Transverse colon (tissue), 4 donors: ENCODE data around the gene SYT3. TPM values are rescaled to one million over a fixed set of nuclear protein-coding genes. Genes with fewer than 3 reads are reported as not detected.

ENCODE experiments used
- DNase-seq: peaks from one replicate; pipeline ENCODE4 v3.0.0-alpha.2; 2019
- H3K27ac ChIP-seq, 4 donors: fragments of 200-600 bp; sonication (generic); 2 replicates each; pipeline ENCODE4 v1.5.1; 2016 to 2018; ENCODE audit warnings: inconsistent platforms in 4 of 4
- H3K27me3 ChIP-seq: fragments of 200-600 bp; sonication (generic); 2 replicates; pipeline ENCODE4 v1.5.1; 2017; ENCODE audit warnings: inconsistent platforms
- H3K36me3 ChIP-seq, 4 donors: fragments of 200-600 bp; sonication (generic); 2 replicates each; pipeline ENCODE4 v1.5.1; 2017 to 2019; ENCODE audit warnings: inconsistent platforms in 4 of 4
- H3K4me1 ChIP-seq, 4 donors: fragments of 200-600 bp; sonication (generic); 2 replicates each; pipeline ENCODE4 v1.5.1; 2017 to 2020; ENCODE audit warnings: inconsistent platforms in 4 of 4
- H3K4me3 ChIP-seq, 4 donors: fragments of 200-600 bp; sonication (generic); 1 replicate in 1 of 4; 2 replicates in 3 of 4; pipeline versions ENCODE4 v1.5.1 to v1.6.1; 2017 to 2019; ENCODE audit warnings: inconsistent platforms in 4 of 4
- H3K9me3 ChIP-seq, 2 donors: fragments of 200-600 bp; sonication (generic); 2 replicates each; pipeline ENCODE4 v1.5.1; 2017 to 2019; ENCODE audit warnings: inconsistent platforms in 2 of 2
- CTCF ChIP-seq, 5 experiments: fragments of 200-600 bp in 3 of 5; fragments of 450-650 bp in 2 of 5; sonication (generic) in 3 of 5; IDR thresholded peaks; 1 replicate in 2 of 5; 2 replicates in 3 of 5; pipeline ENCODE4 v1.5.1; 2016 to 2017; ENCODE audit warnings: antibody characterized with exemption in 5 of 5, inconsistent platforms in 3 of 5, mild to moderate bottlenecking in 2 of 5, moderate library complexity in 1 of 5
- EP300 ChIP-seq: sonication (generic); formaldehyde crosslinking; IDR thresholded peaks from one replicate; pipeline ENCODE4 v1.6.1; 2017; ENCODE audit warnings: antibody characterized with exemption, low read depth
- POLR2A ChIP-seq: fragments of 450-650 bp; IDR thresholded peaks from one replicate; pipeline ENCODE4 v1.6.1; 2016; ENCODE audit warnings: antibody characterized with exemption, mild to moderate bottlenecking, moderate library complexity
- POLR2AphosphoS5 ChIP-seq, 3 donors: sonication (generic); formaldehyde crosslinking; IDR thresholded peaks; one replicate each; pipeline ENCODE4 v1.6.1; 2016; ENCODE audit warnings: antibody characterized with exemption in 3 of 3
- WGBS, 2 donors: methylation state at CpG; one replicate each; pipeline ENCODE4 v1.1.5; 2018; ENCODE audit warnings: low coverage in 1 of 2; 5-methylcytosine and 5-hydroxymethylcytosine counted together
- in situ Hi-C, 4 donors: fragments of 200-750 bp; cut with MboI; loops; one replicate each; pipeline versions ENCODE4 v1.15.0 to v1.15.1; 2017; ENCODE audit warnings: low sequenced_read_pairs in 3 of 4, low pct_ligation_motif_present in 1 of 4, low pct_unique_long_range_greater_than_20kb in 1 of 4
- intact Hi-C: fragments of 100-400 bp; cut with DNase I; formaldehyde crosslinking; loops from one replicate; pipeline ENCODE4 v1.15.1; 2023; ENCODE audit warnings: low total_unique reads
- total RNA-seq, 4 donors: library from RNA; depleted of rRNA; stranded (reverse); fragments of >200 nt; gene quantifications; one replicate each; pipeline ENCODE4 v1.1.0, GENCODE V29; 2016

Gene SYT3
- total RNA-seq, 4 donors from 2014 or later, result 0.64 TPM; not detected in 3

DNA sequence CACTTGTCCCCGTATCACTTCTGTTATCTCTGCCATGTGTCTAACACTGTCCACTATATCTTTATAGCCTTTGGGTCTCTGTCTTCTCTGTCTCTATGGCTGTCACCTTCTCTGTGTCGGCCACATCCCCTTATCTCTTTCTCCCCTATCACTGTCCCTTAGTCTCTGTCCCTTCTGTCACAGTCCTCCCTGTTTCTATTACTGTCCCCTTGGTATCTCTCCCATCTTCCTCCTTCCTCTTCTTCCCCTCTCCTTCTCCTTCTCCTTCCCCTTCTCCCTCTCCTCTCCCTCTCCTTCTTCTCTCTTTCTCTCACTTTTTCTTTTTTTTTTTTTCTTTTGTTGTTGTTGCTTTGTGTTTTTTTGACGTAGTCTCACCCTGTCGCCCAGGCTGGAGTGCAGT lies 36.7 kb downstream of the SYT3 start:
- peaks cover 0 to 2% (median 0%) of the 10 kb centered on the region in 4 donors for H3K4me1 ChIP-seq
- no peak overlapping the region for H3K4me3 ChIP-seq
- no peaks in the 10 kb centered on the region for H3K36me3 ChIP-seq
- intact Hi-C loops, result no loop called here
- 65 to 83% methylated on average over 2 to 4 of the region's 4 CpGs for WGBS, 2 donors
- no peak overlapping the region for H3K27ac ChIP-seq
- TF ChIP-seq POLR2A, result no peak
- no peak for TF ChIP-seq CTCF (IDR thresholded peaks at IDR 0.05)
- in situ Hi-C loops, result no loop called here
- no peaks in the 10 kb centered on the region for H3K9me3 ChIP-seq
- H3K27me3 ChIP-seq, result peaks cover 49% of the 10 kb centered on the region
- DNase-seq, result no peak

DNA sequence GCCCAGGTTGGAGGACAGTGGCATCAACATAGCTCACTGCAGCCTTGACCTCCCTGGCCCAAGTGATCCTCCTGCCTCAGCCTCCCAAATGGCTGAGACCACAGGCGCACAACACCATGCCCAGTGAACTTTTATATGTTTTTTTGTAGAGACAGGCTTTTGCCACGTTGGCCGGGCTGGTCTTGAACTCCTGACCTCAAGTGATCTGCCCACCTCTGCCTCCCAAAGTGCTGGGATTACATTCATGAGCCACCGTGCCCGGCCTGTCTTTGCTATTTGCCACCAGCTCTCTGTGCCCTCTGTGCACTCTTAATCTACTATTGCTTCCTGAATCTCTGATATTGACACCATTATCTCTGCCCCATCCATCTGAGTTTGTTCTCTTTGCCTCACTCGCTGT lies 37.2 kb downstream of the SYT3 start:
- no peak for DNase-seq
- Histone ChIP-seq H3K9me3 (no peaks in the 10 kb centered on the region), H3K27ac (no peak overlapping the region), H3K4me1 (peaks cover 0 to 1% (median 0%) of the 10 kb centered on the region in 4 donors), H3K4me3 (no peak overlapping the region), H3K27me3 (peaks cover 48% of the 10 kb centered on the region), H3K36me3 (no peaks in the 10 kb centered on the region)
- TF ChIP-seq POLR2AphosphoS5 (IDR thresholded peaks at IDR 0.05) (no peak), EP300 (no peak), CTCF (IDR thresholded peaks at IDR 0.05) (no peak), POLR2A (no peak)
- intact Hi-C loops (no loop called here), in situ Hi-C loops (no loop called here)
- 80 to 87% methylated on average over 1 to 6 of the region's 6 CpGs for WGBS, 2 donors

DNA sequence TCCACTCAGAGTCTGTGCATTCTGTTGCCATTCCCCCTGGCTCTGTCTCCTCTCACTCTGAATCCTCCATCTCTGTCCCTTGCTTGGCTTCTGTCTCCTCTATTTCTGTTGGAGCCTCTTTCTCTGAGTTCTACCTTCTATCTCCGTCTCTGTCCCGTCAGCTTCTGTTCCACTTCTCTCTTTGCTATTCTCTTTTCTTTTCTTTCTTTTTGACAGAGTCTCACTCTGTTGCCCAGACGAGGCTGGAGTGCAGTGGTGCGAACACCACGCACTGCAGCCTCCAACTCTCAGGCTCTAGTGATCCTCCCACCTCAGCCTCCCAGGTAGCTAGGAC lies 37.6 kb downstream of the SYT3 start:
- intact Hi-C loops, result no loop called here
- Histone ChIP-seq H3K27ac (no peak overlapping the region), H3K4me1 (no peaks in the 10 kb centered on the region), H3K9me3 (no peaks in the 10 kb centered on the region), H3K4me3 (no peak overlapping the region), H3K27me3 (peaks cover 44% of the 10 kb centered on the region), H3K36me3 (no peaks in the 10 kb centered on the region)
- DNase-seq, result no peak
- TF ChIP-seq EP300 (no peak), CTCF (IDR thresholded peaks at IDR 0.05) (no peak), POLR2A (no peak), POLR2AphosphoS5 (IDR thresholded peaks at IDR 0.05) (no peak)
- WGBS, 2 donors, result 44 to 82% methylated on average over 2 to 5 of the region's 5 CpGs
- in situ Hi-C loops, result no loop called here

DNA sequence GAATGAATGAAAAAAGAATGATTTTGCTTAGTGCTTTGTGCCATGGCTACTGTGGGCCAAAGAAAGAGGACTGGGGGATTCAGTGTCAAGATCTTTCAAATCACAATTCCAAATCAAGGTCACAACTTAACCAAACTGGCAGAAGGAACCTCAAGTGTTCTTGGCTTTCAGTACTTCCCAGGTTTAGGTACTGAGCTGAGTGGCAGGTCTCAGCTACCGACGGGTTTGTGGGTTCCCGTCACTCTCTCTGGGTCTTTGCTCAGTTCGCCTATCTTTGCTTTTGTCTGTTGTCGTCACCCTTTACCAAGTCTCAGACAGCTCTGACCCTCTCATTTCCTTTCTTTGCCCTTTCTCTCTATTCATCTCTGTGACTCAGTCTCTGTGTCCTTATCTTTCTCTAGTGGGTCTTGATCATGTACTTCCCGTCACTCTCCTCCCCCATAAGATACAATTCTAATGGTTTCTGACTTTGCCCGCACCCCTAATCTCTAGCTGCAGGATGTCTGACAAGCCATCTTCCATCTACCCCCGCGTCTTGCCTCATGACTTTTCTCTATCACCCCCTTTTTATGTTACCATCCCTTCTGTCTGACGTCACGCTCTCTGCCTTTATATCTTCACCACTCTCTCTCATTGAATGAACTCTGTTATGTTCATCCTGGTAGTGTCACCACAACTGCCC lies 38.1 kb downstream of the SYT3 start:
- intact Hi-C loops, result no loop called here
- Histone ChIP-seq H3K36me3 (no peaks in the 10 kb centered on the region), H3K4me1 (no peaks in the 10 kb centered on the region), H3K27me3 (peaks cover 39% of the 10 kb centered on the region), H3K9me3 (no peaks in the 10 kb centered on the region), H3K4me3 (no peak overlapping the region), H3K27ac (no peak overlapping the region)
- 75 to 77% methylated on average over 8 to 11 of the region's 11 CpGs for WGBS, 2 donors
- in situ Hi-C loops, result no loop called here
- TF ChIP-seq CTCF (IDR thresholded peaks at IDR 0.05) (no peak), POLR2A (no peak), EP300 (no peak), POLR2AphosphoS5 (IDR thresholded peaks at IDR 0.05) (no peak)
- DNase-seq, result no peak
